Ovary (tissue), 9 donors: ENCODE results near the gene EPHB6. TPM values are rescaled to one million over a fixed set of nuclear protein-coding genes. Genes with fewer than 3 reads are reported as not detected.
A peak's percentile ranks its signal among the peaks of the same experiment; 100 is the strongest.

Experiments used
- DNase-seq, 5 donors: peaks; one replicate each; pipeline ENCODE4 v3.0.0-alpha.2; 2019 to 2020
- H3K27ac ChIP-seq, 2 donors: fragments of 200-600 bp; one replicate each; pipeline versions ENCODE4 v1.5.1 to v1.8.0; 2019 to 2022
- H3K27me3 ChIP-seq: fragments of 200-600 bp; one replicate; pipeline ENCODE4 v1.8.0; 2022
- H3K36me3 ChIP-seq: fragments of 200-600 bp; sonication (generic); one replicate; pipeline ENCODE4 v1.5.1; 2019
- H3K4me1 ChIP-seq: one replicate; pipeline ENCODE4 v1.8.1; 2013; ENCODE audit warnings: mild to moderate bottlenecking, moderate library complexity; ENCODE audit not compliant: insufficient read depth
- H3K4me3 ChIP-seq: fragments of 200-600 bp; sonication (generic); one replicate; pipeline ENCODE4 v1.5.1; 2017
- H3K9me3 ChIP-seq, 2 donors: fragments of 200-600 bp in 1 of 2; sonication (generic) in 1 of 2; one replicate each; pipeline versions ENCODE4 v1.5.1 to v1.8.1; 2013 to 2019; ENCODE audit warnings: mild to moderate bottlenecking in 1 of 2, moderate library complexity in 1 of 2
- CTCF ChIP-seq, 3 donors: fragments of 450-650 bp in 2 of 3; fragments of 200-600 bp in 1 of 3; IDR thresholded peaks; one replicate each; pipeline versions ENCODE4 v1.5.1 to v1.8.0; 2016 to 2022; ENCODE audit warnings: antibody characterized with exemption in 3 of 3, mild to moderate bottlenecking in 1 of 3
- EP300 ChIP-seq: sonication (generic); formaldehyde crosslinking; IDR thresholded peaks from one replicate; pipeline ENCODE4 v1.6.1; 2017; ENCODE audit warnings: antibody characterized with exemption
- POLR2A ChIP-seq: fragments of 450-650 bp; IDR thresholded peaks from one replicate; pipeline ENCODE4 v1.6.1; 2017; ENCODE audit warnings: antibody characterized with exemption, mild to moderate bottlenecking, moderate library complexity
- WGBS, 3 donors: extraction: QIAGEN DNeasy Blood & Tissue Kit in 1 of 3; methylation state at CpG; one replicate each; pipeline versions ENCODE4 v1.1.5 to v1.1.7; 2013 to 2017; 5-methylcytosine and 5-hydroxymethylcytosine counted together
- intact Hi-C, 4 donors: fragments of 100-400 bp; cut with DNase I; formaldehyde crosslinking; loops; one replicate each; pipeline versions ENCODE4 v1.11.0 to v1.15.1; 2022 to 2023
- polyA plus RNA-seq, 2 donors: library from polyadenylated mRNA; stranded (reverse); fragments of 200-250 nt in 1 of 2; fragments of 350-450 nt in 1 of 2; fragmentation: Illumina TruSeq in 1 of 2; extraction: RNeasy Lipid Tissue Mini Kit (QIAGEN cat#74804) in 1 of 2; gene quantifications; one replicate each; pipeline ENCODE4 v1.2.3, GENCODE V29; 2013 to 2014
- total RNA-seq, 7 donors: library from RNA; depleted of rRNA in 2 of 7; stranded (reverse); fragments of >200 nt in 2 of 7; fragmentation: NEBNext Ultra II Directional in 3 of 7; extraction: Animal tissue kit (Norgen Biotek cat#: 25700) in 3 of 7; gene quantifications; one replicate each; pipeline versions ENCODE4 v1.1.0 to v1.2.4, GENCODE V29; 2016 to 2023
- donor health status: DM: no; HTN: no; CAD: no; lungs with moderate emphysema.
- donor health status: DM: no; HTN: no; CAD: no.
- donor health status: Bipolar disorder and iron deficiency.
- donor health status: DM: yes; HTN: yes; CAD: no.
- donor health status: DM: no; HTN: no; CAD: no.
- donor health status: DM: yes; HTN: yes; CAD: no.

Gene EPHB6
- total and polyA plus RNA-seq, 9 donors = 10.7 to 41.1 (median 28.5) TPM

GRCh38 chr7:142855756-142856564 is 1.1 kb downstream of the EPHB6 start:
- H3K27ac ChIP-seq = peak overlapping the region in 1 of 2 donors; percentile 60
- H3K9me3 ChIP-seq = no peaks in the 10 kb centered on the region
- intact Hi-C loops = loop anchor here in 1 of 4 donors (5.0 to 10.0 kb wide), 2 partner anchors 149 to 361 kb away; no protein-coding TSS in a partner anchor
- peak; percentile 55 to 71 (median 64) for DNase-seq
- TF ChIP-seq CTCF (IDR thresholded peaks at IDR 0.05) (no peak), EP300 (no peak)
- peaks cover 1% of the 10 kb centered on the region for H3K4me1 ChIP-seq
- peak overlapping the region; percentile 89 for H3K4me3 ChIP-seq
- WGBS, 3 donors = 59 to 63% (median 61%) methylated on average over 12 of the region's 12 CpGs
- H3K36me3 ChIP-seq = no peaks in the 10 kb centered on the region
- H3K27me3 ChIP-seq = no peaks in the 10 kb centered on the region

GRCh38 chr7:142856565-142857245 is 1.8 kb downstream of the EPHB6 start:
- peaks cover 1% of the 10 kb centered on the region for H3K4me1 ChIP-seq
- WGBS, 3 donors = 80 to 94% (median 90%) methylated on average over 6 to 7 of the region's 7 CpGs
- H3K27ac ChIP-seq = no peak overlapping the region
- DNase-seq = no peak
- no peaks in the 10 kb centered on the region for H3K9me3 ChIP-seq
- intact Hi-C loops = loop anchor here in 1 of 4 donors (5.0 to 10.0 kb wide), 2 partner anchors 148 to 361 kb away; no protein-coding TSS in a partner anchor
- H3K27me3 ChIP-seq = no peaks in the 10 kb centered on the region
- no peak overlapping the region for H3K4me3 ChIP-seq
- TF ChIP-seq POLR2A = no peak
- TF ChIP-seq CTCF (IDR thresholded peaks at IDR 0.05) = no peak
- no peak for TF ChIP-seq EP300
- no peaks in the 10 kb centered on the region for H3K36me3 ChIP-seq

- Histone ChIP-seq H3K9me3 (no peaks in the 10 kb centered on the region), H3K27me3 (no peaks in the 10 kb centered on the region), H3K4me1 (peaks cover 1% of the 10 kb centered on the region), H3K27ac (no peak overlapping the region), H3K4me3 (no peak overlapping the region), H3K36me3 (no peaks in the 10 kb centered on the region)
- WGBS, 3 donors = 66 to 74% (median 70%) methylated on average over 5 of the region's 5 CpGs
- TF ChIP-seq EP300 = no peak
- intact Hi-C loops = loop anchor here in 1 of 4 donors (5.0 to 10.0 kb wide), 2 partner anchors 147 to 360 kb away; no protein-coding TSS in a partner anchor
- no peak for DNase-seq
Measured at GRCh38 chr7:142857625-142858024, 2.7 kb downstream of the EPHB6 start.

GRCh38 chr7:142859411-142859810 is 4.5 kb downstream of the EPHB6 start:
- H3K4me1 ChIP-seq = peaks cover 1% of the 10 kb centered on the region
- H3K27me3 ChIP-seq = no peaks in the 10 kb centered on the region
- TF ChIP-seq EP300 = no peak
- no peak for TF ChIP-seq CTCF (IDR thresholded peaks at IDR 0.05)
- no peak for TF ChIP-seq POLR2A
- no peaks in the 10 kb centered on the region for H3K36me3 ChIP-seq
- H3K9me3 ChIP-seq = no peaks in the 10 kb centered on the region
- no peak for DNase-seq
- intact Hi-C loops = loop anchor here in 1 of 4 donors (5.0 to 10.0 kb wide), 2 partner anchors 145 to 358 kb away; no protein-coding TSS in a partner anchor
- H3K27ac ChIP-seq = no peak overlapping the region
- H3K4me3 ChIP-seq = no peak overlapping the region
